Suprapubic skin (tissue), 4 donors: Measurements from ENCODE around the gene PCK2. TPM values are rescaled to one million over a fixed set of nuclear protein-coding genes. Genes with fewer than 3 reads are reported as not detected.

Source experiments
- DNase-seq, 2 donors: peaks; one replicate each; pipeline ENCODE4 v3.0.0-alpha.2; 2019; ENCODE audit warnings: low spot score in 2 of 2
- H3K27ac ChIP-seq: fragments of 200-600 bp; sonication (generic); one replicate; pipeline ENCODE4 v1.5.1; 2019
- H3K27me3 ChIP-seq: fragments of 200-600 bp; sonication (generic); one replicate; pipeline ENCODE4 v1.5.1; 2019
- H3K36me3 ChIP-seq: fragments of 200-600 bp; sonication (generic); one replicate; pipeline ENCODE4 v1.5.1; 2019
- H3K4me1 ChIP-seq: fragments of 200-600 bp; sonication (generic); one replicate; pipeline ENCODE4 v1.5.1; 2019
- H3K4me3 ChIP-seq: fragments of 200-600 bp; sonication (generic); one replicate; pipeline ENCODE4 v1.5.1; 2019; ENCODE audit warnings: mild to moderate bottlenecking
- H3K9me3 ChIP-seq: fragments of 200-600 bp; sonication (generic); one replicate; pipeline ENCODE4 v1.5.1; 2019
- EP300 ChIP-seq: sonication (generic); formaldehyde crosslinking; IDR thresholded peaks from one replicate; pipeline ENCODE4 v1.6.1; 2017; ENCODE audit warnings: antibody characterized with exemption
- POLR2A ChIP-seq, 2 donors: fragments of 450-650 bp; IDR thresholded peaks; one replicate each; pipeline ENCODE4 v1.6.1; 2017; ENCODE audit warnings: antibody characterized with exemption in 2 of 2, mild to moderate bottlenecking in 2 of 2, moderate library complexity in 2 of 2
- POLR2AphosphoS5 ChIP-seq, 3 donors: sonication (generic); formaldehyde crosslinking; IDR thresholded peaks; one replicate each; pipeline ENCODE4 v1.6.1; 2017; ENCODE audit warnings: antibody characterized with exemption in 3 of 3
- WGBS: methylation state at CpG from one replicate; pipeline ENCODE4 v1.1.5; 2018; 5-methylcytosine and 5-hydroxymethylcytosine counted together
- total RNA-seq, 4 donors: library from RNA; depleted of rRNA; stranded (reverse); fragments of >200 nt; gene quantifications; one replicate each; pipeline ENCODE4 v1.1.0, GENCODE V29; 2016
- TF ChIP-seq, protein P1 (sequence below), 2 donors: fragments of 200-600 bp in 1 of 2; fragments of 450-650 bp in 1 of 2; sonication (generic) in 1 of 2; IDR thresholded peaks; one replicate each; pipeline ENCODE4 v1.5.1; 2016 to 2019; ENCODE audit warnings: antibody characterized with exemption in 2 of 2, mild to moderate bottlenecking in 1 of 2, moderate library complexity in 1 of 2

The PCK2 gene
- total RNA-seq, 4 donors from 2014 or later: 9.2 to 25.1 (median 14.4) TPM

- Histone ChIP-seq H3K36me3 (no peaks in the 10 kb centered on the region), H3K4me1 (no peaks in the 10 kb centered on the region), H3K27me3 (no peaks in the 10 kb centered on the region), H3K27ac (no peak overlapping the region), H3K9me3 (no peaks in the 10 kb centered on the region), H3K4me3 (no peak overlapping the region)
- DNase-seq: no peak
- TF ChIP-seq, protein P1, sequence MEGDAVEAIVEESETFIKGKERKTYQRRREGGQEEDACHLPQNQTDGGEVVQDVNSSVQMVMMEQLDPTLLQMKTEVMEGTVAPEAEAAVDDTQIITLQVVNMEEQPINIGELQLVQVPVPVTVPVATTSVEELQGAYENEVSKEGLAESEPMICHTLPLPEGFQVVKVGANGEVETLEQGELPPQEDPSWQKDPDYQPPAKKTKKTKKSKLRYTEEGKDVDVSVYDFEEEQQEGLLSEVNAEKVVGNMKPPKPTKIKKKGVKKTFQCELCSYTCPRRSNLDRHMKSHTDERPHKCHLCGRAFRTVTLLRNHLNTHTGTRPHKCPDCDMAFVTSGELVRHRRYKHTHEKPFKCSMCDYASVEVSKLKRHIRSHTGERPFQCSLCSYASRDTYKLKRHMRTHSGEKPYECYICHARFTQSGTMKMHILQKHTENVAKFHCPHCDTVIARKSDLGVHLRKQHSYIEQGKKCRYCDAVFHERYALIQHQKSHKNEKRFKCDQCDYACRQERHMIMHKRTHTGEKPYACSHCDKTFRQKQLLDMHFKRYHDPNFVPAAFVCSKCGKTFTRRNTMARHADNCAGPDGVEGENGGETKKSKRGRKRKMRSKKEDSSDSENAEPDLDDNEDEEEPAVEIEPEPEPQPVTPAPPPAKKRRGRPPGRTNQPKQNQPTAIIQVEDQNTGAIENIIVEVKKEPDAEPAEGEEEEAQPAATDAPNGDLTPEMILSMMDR (IDR thresholded peaks at IDR 0.05): no peak
- no peak for TF ChIP-seq POLR2A (IDR thresholded peaks at IDR 0.05)
- TF ChIP-seq EP300: no peak
- TF ChIP-seq POLR2AphosphoS5 (IDR thresholded peaks at IDR 0.05): no peak
- 91% methylated on average over 4 of the region's 10 CpGs for WGBS
Measured at GRCh38 chr14:24060443-24060842, 33.7 kb upstream of the PCK2 start.

- Histone ChIP-seq H3K27ac (no peak overlapping the region), H3K36me3 (no peaks in the 10 kb centered on the region), H3K4me3 (no peak overlapping the region), H3K9me3 (no peaks in the 10 kb centered on the region), H3K27me3 (no peaks in the 10 kb centered on the region), H3K4me1 (no peaks in the 10 kb centered on the region)
- DNase-seq: no peak
- 94% methylated on average over 6 of the region's 7 CpGs for WGBS
- no peak for TF ChIP-seq EP300
- TF ChIP-seq POLR2AphosphoS5 (IDR thresholded peaks at IDR 0.05): no peak
- TF ChIP-seq, protein P1 (IDR thresholded peaks at IDR 0.05): no peak
- no peak for TF ChIP-seq POLR2A (IDR thresholded peaks at IDR 0.05)
Measured at GRCh38 chr14:24060984-24061913, 32.9 kb upstream of the PCK2 start.

- no peaks in the 10 kb centered on the region for H3K27me3 ChIP-seq
- H3K36me3 ChIP-seq: no peaks in the 10 kb centered on the region
- 90% methylated on average over 12 of the region's 14 CpGs for WGBS
- H3K4me1 ChIP-seq: no peaks in the 10 kb centered on the region
- no peak overlapping the region for H3K4me3 ChIP-seq
- H3K27ac ChIP-seq: no peak overlapping the region
- TF ChIP-seq EP300 (no peak), POLR2A (IDR thresholded peaks at IDR 0.05) (no peak), POLR2AphosphoS5 (IDR thresholded peaks at IDR 0.05) (no peak)
- TF ChIP-seq, protein P1 (IDR thresholded peaks at IDR 0.05): no peak
- H3K9me3 ChIP-seq: no peaks in the 10 kb centered on the region
- no peak for DNase-seq
Measured at GRCh38 chr14:24062216-24062980, 31.7 kb upstream of the PCK2 start.

GRCh38 chr14:24063263-24063836, 30.8 kb upstream of the PCK2 start:
- no peaks in the 10 kb centered on the region for H3K27me3 ChIP-seq

More at GRCh38 chr14:24063263-24063836, 30.8 kb upstream of the PCK2 start:
- Histone ChIP-seq H3K4me1 (no peaks in the 10 kb centered on the region), H3K27ac (no peak overlapping the region), H3K9me3 (no peaks in the 10 kb centered on the region), H3K4me3 (no peak overlapping the region), H3K36me3 (no peaks in the 10 kb centered on the region)
- WGBS: 76% methylated on average over 2 of the region's 4 CpGs
- TF ChIP-seq, protein P1 (IDR thresholded peaks at IDR 0.05): no peak
- no peak for TF ChIP-seq EP300
- no peak for TF ChIP-seq POLR2A (IDR thresholded peaks at IDR 0.05)
- TF ChIP-seq POLR2AphosphoS5 (IDR thresholded peaks at IDR 0.05): no peak
- no peak for DNase-seq
